ENCODE measurements around the gene SIRT5. TPM values are rescaled to one million over a fixed set of nuclear protein-coding genes. Genes with fewer than 3 reads are reported as not detected.

Gene SIRT5
- 14.3 and 14.6 TPM in 2 replicates for total RNA-seq (2021)
- long read RNA-seq, full-length matches to known transcripts, result 8 of 101 reads
- long read RNA-seq, partial matches to known transcripts, result 21 of 101 reads
- long read RNA-seq, other reads (novel, unspliced or antisense), result 72 of 101 reads

DNA sequence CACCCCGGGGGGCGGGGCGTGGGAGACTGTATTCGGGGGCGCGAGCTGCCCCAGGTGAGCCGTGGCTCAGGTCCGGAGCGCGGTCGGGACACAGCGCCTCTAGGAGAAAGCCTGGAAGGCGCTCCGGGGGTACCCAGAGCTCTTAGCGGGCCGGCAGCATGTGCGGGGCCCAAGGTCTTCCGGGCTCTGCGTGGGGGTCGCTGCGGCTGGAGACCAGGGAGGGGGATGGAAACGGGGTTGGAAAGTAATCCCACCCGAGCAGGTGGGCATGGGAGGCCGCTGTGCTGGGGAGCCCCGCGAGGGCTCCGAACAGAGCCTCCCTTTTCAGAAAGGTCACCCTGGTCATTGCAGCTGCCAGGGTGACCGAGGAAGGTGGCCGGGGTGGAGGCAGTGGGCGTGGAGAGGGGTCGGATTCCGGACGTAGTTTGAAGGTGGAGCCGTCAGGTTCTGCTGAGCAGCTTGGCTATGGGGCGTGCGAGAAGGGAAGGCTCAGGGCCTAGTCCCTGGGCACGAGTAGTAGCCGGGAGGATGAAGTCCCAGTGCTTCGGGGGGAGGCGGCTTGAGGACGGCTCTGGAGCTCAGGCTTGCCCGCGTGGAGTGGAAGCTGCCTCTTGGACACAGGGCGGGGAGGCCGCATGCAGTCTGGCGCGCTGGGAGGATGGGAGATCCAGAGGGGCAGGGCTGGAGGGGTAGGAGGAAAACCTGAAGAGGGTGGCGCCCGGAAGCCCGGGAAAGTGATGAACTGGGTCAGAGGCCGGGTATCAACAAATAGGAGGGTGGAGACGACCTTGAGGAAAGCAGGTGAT lies at the start of gene SIRT5:
Gene SIRT5, plus strand, starts transcription at position 31 of the 806 bp plus-strand sequence. CDS start 9,510 bp downstream, outside the sequence.
- Histone ChIP-seq H2AK5ac (ENCODE audit: insufficient read length, low read length) (no peak within 1 kb of the TSS), H3K27ac (ENCODE audit: insufficient read length, low read depth, low read length) (peak within 1 kb of the TSS; percentile 82), H3K9ac (ENCODE audit: extremely low read depth, insufficient read length, low read length) (peak within 1 kb of the TSS; percentile 90), H2BK5ac (ENCODE audit: insufficient read length, low read length) (no peak within 1 kb of the TSS), H2BK12ac (ENCODE audit: insufficient read length, low read depth, low read length) (no peak within 1 kb of the TSS), H3K27me3 (ENCODE audit: insufficient read depth, low read length) (no peaks in the 10 kb centered on the region), H3K14ac (ENCODE audit: insufficient read depth, low read length) (peak within 1 kb of the TSS; percentile 87), H3K4me1 (ENCODE audit: insufficient read depth, low read length) (no peaks in the 10 kb centered on the region), H3K56ac (ENCODE audit: insufficient read length, low read depth, low read length) (no peak within 1 kb of the TSS), H4K5ac (ENCODE audit: insufficient read length, low read depth, low read length) (peak within 1 kb of the TSS; percentile 68), H3K18ac (ENCODE audit: insufficient read length, low read depth, low read length) (peak within 1 kb of the TSS; percentile 91), H2BK120ac (ENCODE audit: low read depth, low read length, poor library complexity, severe bottlenecking) (no peak within 1 kb of the TSS), H3K23me2 (ENCODE audit: insufficient read length, low read depth, low read length, poor library complexity, severe bottlenecking) (peaks cover 11% of the 10 kb centered on the region), H3T11ph (ENCODE audit: low read length) (no peak within 1 kb of the TSS), H4K91ac (ENCODE audit: insufficient read length, low read depth, low read length) (no peak within 1 kb of the TSS), H2AFZ (ENCODE audit: low read length) (no peak within 1 kb of the TSS), H3K9me3 (ENCODE audit: control insufficient read depth, low read depth, low read length) (no peaks in the 10 kb centered on the region), H2BK20ac (ENCODE audit: low read depth, low read length, poor library complexity, severe bottlenecking) (no peak within 1 kb of the TSS), H4K8ac (replicated peaks; ENCODE audit: insufficient read length, low read depth, low read length) (no peak within 1 kb of the TSS), H3K79me1 (ENCODE audit: insufficient read depth, low read depth, low read length, poor library complexity, severe bottlenecking) (no peaks in the 10 kb centered on the region), H3K4ac (ENCODE audit: low read depth, low read length) (no peak within 1 kb of the TSS; the same call in 1 of the 2 replicates), H3K79me2 (ENCODE audit: insufficient read depth, low read length) (no peaks in the 10 kb centered on the region; the same call in 1 of the 2 replicates), H3K23ac (ENCODE audit: insufficient read length, low read depth, low read length) (no peak within 1 kb of the TSS), H2BK15ac (ENCODE audit: low read depth, low read length) (no peak within 1 kb of the TSS), H4K20me1 (ENCODE audit: control insufficient read depth, insufficient read depth, insufficient read length) (no peaks in the 10 kb centered on the region), H3K4me2 (ENCODE audit: insufficient read depth, insufficient read length, low read length) (peak within 1 kb of the TSS; percentile 96)
- peaks cover 7% of the 10 kb centered on the region in 2 experiments; a peak in 3 of 5 replicates for H3K9me3 Mint-ChIP-seq
- peaks cover 25 to 28% of the 10 kb centered on the region in 2 experiments for H3K4me1 Mint-ChIP-seq
- H3K36me3 Mint-ChIP-seq (ENCODE audit: insufficient read depth in 1 of 3, low read depth in 3 of 3), result peaks cover 0 to 4% (median 1%) of the 10 kb centered on the region in 3 experiments; a peak in 3 of 7 replicates
- H3K27ac Mint-ChIP-seq, result peak within 1 kb of the TSS; percentile 98 to 99 (median 99)
- TF ChIP-seq, protein P1, sequence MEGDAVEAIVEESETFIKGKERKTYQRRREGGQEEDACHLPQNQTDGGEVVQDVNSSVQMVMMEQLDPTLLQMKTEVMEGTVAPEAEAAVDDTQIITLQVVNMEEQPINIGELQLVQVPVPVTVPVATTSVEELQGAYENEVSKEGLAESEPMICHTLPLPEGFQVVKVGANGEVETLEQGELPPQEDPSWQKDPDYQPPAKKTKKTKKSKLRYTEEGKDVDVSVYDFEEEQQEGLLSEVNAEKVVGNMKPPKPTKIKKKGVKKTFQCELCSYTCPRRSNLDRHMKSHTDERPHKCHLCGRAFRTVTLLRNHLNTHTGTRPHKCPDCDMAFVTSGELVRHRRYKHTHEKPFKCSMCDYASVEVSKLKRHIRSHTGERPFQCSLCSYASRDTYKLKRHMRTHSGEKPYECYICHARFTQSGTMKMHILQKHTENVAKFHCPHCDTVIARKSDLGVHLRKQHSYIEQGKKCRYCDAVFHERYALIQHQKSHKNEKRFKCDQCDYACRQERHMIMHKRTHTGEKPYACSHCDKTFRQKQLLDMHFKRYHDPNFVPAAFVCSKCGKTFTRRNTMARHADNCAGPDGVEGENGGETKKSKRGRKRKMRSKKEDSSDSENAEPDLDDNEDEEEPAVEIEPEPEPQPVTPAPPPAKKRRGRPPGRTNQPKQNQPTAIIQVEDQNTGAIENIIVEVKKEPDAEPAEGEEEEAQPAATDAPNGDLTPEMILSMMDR (conservative IDR thresholded peaks at IDR 0.05), result no peak
- no peaks in the 10 kb centered on the region for H3K27me3 Mint-ChIP-seq (ENCODE audit: low read depth)
- H3K4me3 Mint-ChIP-seq, result peak within 1 kb of the TSS; percentile 92 to 94
- no CpG with 5 or more reads among the region's 52 CpGs for WGBS (ENCODE audit: extremely low coverage, insufficient read length, low lambda C conversion rate)
- DNase-seq, result peak; percentile 92
